K562 (cell line): ENCODE data around the gene INTS1. TPM values are rescaled to one million over a fixed set of nuclear protein-coding genes. Genes with fewer than 3 reads are reported as not detected.

Source experiments
- ADNP ChIP-seq: fragments of 200-800 bp; sonication (Bioruptor generic); IDR thresholded peaks from 2 replicates; pipeline ENCODE4 v1.6.1; 2016; ENCODE audit warnings: missing genetic modification characterization, missing compliant biosample characterization
- BCLAF1 ChIP-seq, 2 experiments: fragments of 450-650 bp in 1 of 2; IDR thresholded peaks; 2 replicates each; pipeline ENCODE4 v1.6.1; 2011 to 2017; ENCODE audit warnings: low read depth in 2 of 2, antibody characterized with exemption in 1 of 2, borderline replicate concordance in 1 of 2, low read length in 1 of 2, mild to moderate bottlenecking in 1 of 2, mixed read lengths in 1 of 2; ENCODE audit not compliant: control insufficient read depth in 1 of 2
- CEBPG ChIP-seq, 3 experiments: fragments of 200-800 bp in 1 of 3; sonication (Bioruptor generic) in 1 of 3; sonication (generic) in 1 of 3; formaldehyde crosslinking in 1 of 3; IDR thresholded peaks in 2 of 3; conservative IDR thresholded peaks in 1 of 3; 2 replicates each; pipeline versions ENCODE4 v1.6.1 to v1.8.0; 2016 to 2022; ENCODE audit warnings: missing compliant biosample characterization in 2 of 3, missing genetic modification characterization in 2 of 3, mild to moderate bottlenecking in 1 of 3, missing genetic modification reagents in 1 of 3
- HCFC1 ChIP-seq: IDR thresholded peaks from 2 replicates; pipeline ENCODE4 v1.6.1; 2012; ENCODE audit warnings: low read depth, low read length, improper control_type of control experiment
- HMGXB4 ChIP-seq: sonication (generic); formaldehyde crosslinking; IDR thresholded peaks from 2 replicates; pipeline ENCODE4 v1.8.1; 2023; ENCODE audit warnings: mild to moderate bottlenecking, missing genetic modification reagents
- IRF2 ChIP-seq: sonication (generic); formaldehyde crosslinking; IDR thresholded peaks from 2 replicates; pipeline ENCODE4 v1.8.1; 2022; ENCODE audit warnings: mild to moderate bottlenecking, missing genetic modification reagents
- KLF1 ChIP-seq: fragments of 450-650 bp; IDR thresholded peaks from 2 replicates; pipeline ENCODE4 v1.6.1; 2016; ENCODE audit warnings: missing genetic modification characterization, missing compliant biosample characterization
- MYNN ChIP-seq, 2 experiments: sonication (generic); formaldehyde crosslinking in 1 of 2; IDR thresholded peaks; 2 replicates each; pipeline versions ENCODE4 v1.5.0 to v1.6.1; 2016 to 2020; ENCODE audit warnings: antibody characterized with exemption in 1 of 2, missing genetic modification reagents in 1 of 2
- NKRF ChIP-seq: fragments of 450-650 bp; IDR thresholded peaks from 2 replicates; pipeline ENCODE4 v1.6.1; 2016; ENCODE audit warnings: borderline replicate concordance
- POLR2A ChIP-seq: fragments of 450-650 bp; conservative IDR thresholded peaks from 2 replicates; pipeline ENCODE4 v1.6.1; 2016
- PURB ChIP-seq: sonication (generic); formaldehyde crosslinking; IDR thresholded peaks from 2 replicates; pipeline ENCODE4 v1.9.0; 2021; ENCODE audit warnings: low read depth, mild to moderate bottlenecking, missing genetic modification reagents
- SMAD1 ChIP-seq: fragments of 150-350 bp; IDR thresholded peaks from 2 replicates; pipeline ENCODE4 v1.6.1; 2014; ENCODE audit warnings: low read length, low read depth; ENCODE audit not compliant: partially characterized antibody
- SMARCB1 ChIP-seq: IDR thresholded peaks from 2 replicates; pipeline ENCODE4 v1.6.1; 2011; ENCODE audit warnings: improper control_type of control experiment, low read depth; ENCODE audit not compliant: insufficient read length
- THAP7 ChIP-seq: fragments of 250-450 bp; sonication (Bioruptor Pico); IDR thresholded peaks from 2 replicates; pipeline ENCODE4 v1.5.0; 2021
- ZNF277 ChIP-seq: fragments of 250-450 bp; sonication (Bioruptor Pico); IDR thresholded peaks from 2 replicates; pipeline ENCODE4 v1.8.0; 2022; ENCODE audit warnings: inconsistent platforms, mild to moderate bottlenecking, moderate library complexity, borderline replicate concordance
- ZNF41 ChIP-seq: fragments of 250-450 bp; sonication (Bioruptor Pico); conservative IDR thresholded peaks from 2 replicates; pipeline ENCODE4 v1.4.0; 2020; ENCODE audit warnings: mild to moderate bottlenecking
- ZNF780A ChIP-seq: fragments of 250-450 bp; sonication (Bioruptor Pico); IDR thresholded peaks from 2 replicates; pipeline ENCODE4 v1.5.0; 2021; ENCODE audit warnings: mild to moderate bottlenecking
- ZNF785 ChIP-seq: fragments of 250-450 bp; sonication (Bioruptor Pico); IDR thresholded peaks from 2 replicates; pipeline ENCODE4 v1.4.0; 2020; ENCODE audit warnings: mild to moderate bottlenecking
- polyA plus RNA-seq, 8 experiments: library from polyadenylated mRNA; depleted of rRNA in 4 of 8; stranded (reverse) in 5 of 8; unstranded in 3 of 8; fragments of >200 nt; fragmentation: Nextera tagmentation in 2 of 8; fragmentation: Illumina TruSeq in 1 of 8; extraction: Ambion mirVana in 2 of 8; extraction: Trizol in 1 of 8; gene quantifications; 2 replicates each; pipeline versions ENCODE4 v1.2.1 to v1.2.3, GENCODE V29; 2011 to 2014; ENCODE audit warnings: inconsistent platforms in 1 of 8, missing spikeins in 1 of 8
- total RNA-seq, 7 experiments: library from RNA; depleted of rRNA in 6 of 7; stranded (reverse); fragments of >200 nt in 6 of 7; fragmentation: Illumina TruSeq in 2 of 7; extraction: Trizol in 2 of 7; gene quantifications; 2 replicates each; pipeline versions ENCODE4 v1.2.1 to v1.2.3, GENCODE V29; 2011 to 2021; ENCODE audit warnings: low replicate concordance in 1 of 7

Gene INTS1
- total and polyA plus RNA-seq, 9 of the 15 experiments (the other 6 are each of a cell fraction or from before 2014, with no cell fraction given) = 0.34 to 119 (median 18.5) TPM

- TF ChIP-seq CEBPG (CRISPR knock-in tag; IDR thresholded peaks at IDR 0.05) (no peak), CEBPG (tag; conservative IDR thresholded peaks at IDR 0.05 in 1 of 2, IDR thresholded peaks at IDR 0.05 in 1 of 2) (no peak), KLF1 (tag) (no peak), HMGXB4 (CRISPR knock-in tag) (no peak), NKRF (peak; percentile 68; the same call in 1 of the 2 replicates), ADNP (tag) (no peak), PURB (CRISPR knock-in tag) (no peak), SMAD1 (peak; percentile 36), MYNN (IDR thresholded peaks at IDR 0.05) (no peak), MYNN (CRISPR knock-in tag; IDR thresholded peaks at IDR 0.05) (no peak), BCLAF1 (IDR thresholded peaks at IDR 0.05; ENCODE audit: borderline replicate concordance in 1 of 2, control insufficient read depth in 1 of 2, low read depth in 2 of 2, low read length in 1 of 2) (no peak), HCFC1 (no peak), ZNF277 (CRISPR knock-in tag) (no peak), ZNF780A (CRISPR knock-in tag) (no peak), ZNF785 (CRISPR knock-in tag) (no peak), THAP7 (no peak), SMARCB1 (no peak), POLR2A (no peak), IRF2 (CRISPR knock-in tag) (no peak), ZNF41 (no peak)
Measured at GRCh38 chr7:1532456-1533254, 28.5 kb upstream of the INTS1 start (continued).
